GM21423 (cell line): ENCODE results near the gene SLC1A1.

Source experiments
- ATAC-seq: cut with Tn5 transposase; IDR thresholded peaks from one replicate; pipeline ENCODE4 v1.9.1; 2021; ENCODE audit warnings: mild to moderate bottlenecking, moderate library complexity; ENCODE audit not compliant: unreplicated experiment

Gene SLC1A1

GRCh38 chr9:4614627-4615026, 124.4 kb downstream of the SLC1A1 start:
- no peak for ATAC-seq

- ATAC-seq = no peak
Measured at GRCh38 chr9:4615251-4615650, 125.0 kb downstream of the SLC1A1 start.

GRCh38 chr9:4615778-4616177, 125.5 kb downstream of the SLC1A1 start:
- no peak for ATAC-seq

- ATAC-seq = no peak
Measured at GRCh38 chr9:4617752-4618151, 127.5 kb downstream of the SLC1A1 start.

- ATAC-seq = no peak
Measured at GRCh38 chr9:4618700-4619099, 128.4 kb downstream of the SLC1A1 start.

GRCh38 chr9:4620057-4620765, 129.9 kb downstream of the SLC1A1 start:
- ATAC-seq = no peak

GRCh38 chr9:4620881-4621555, 130.8 kb downstream of the SLC1A1 start:
- no peak for ATAC-seq

GRCh38 chr9:4622016-4622415, 131.7 kb downstream of the SLC1A1 start:
- ATAC-seq = no peak

GRCh38 chr9:4630836-4631235, 140.6 kb downstream of the SLC1A1 start:
- no peak for ATAC-seq
